NCI-H69 (cell line): ENCODE data around the gene PHAX.
"Not testable (repeated sequence)": the region's sequence is repeated elsewhere in the genome, so short reads cannot be mapped to it uniquely, and the experiment has no call there.

ENCODE experiments used
- DNase-seq: peaks from one replicate; lab custom pipeline; 2025; lab: John Stamatoyannopoulos, UW

PHAX gene

GRCh38 chr5:126603402-126603991 lies 2.8 kb downstream of the PHAX start:
- DNase-seq: no peak

GRCh38 chr5:126605525-126605924 lies 4.8 kb downstream of the PHAX start:
- DNase-seq: no peak

- no peak for DNase-seq
Measured at GRCh38 chr5:126610160-126610559, 9.4 kb downstream of the PHAX start.

GRCh38 chr5:126610616-126611015 lies 9.9 kb downstream of the PHAX start:
- no peak for DNase-seq

- DNase-seq: no peak
Measured at GRCh38 chr5:126613941-126614592, 13.3 kb downstream of the PHAX start.

- DNase-seq: no peak
Measured at GRCh38 chr5:126615286-126615685, 14.5 kb downstream of the PHAX start.

- DNase-seq: not testable (repeated sequence)
Measured at GRCh38 chr5:126617603-126618002, 16.9 kb downstream of the PHAX start.

- no peak for DNase-seq
Measured at GRCh38 chr5:126619781-126620180, 19.0 kb downstream of the PHAX start.

- DNase-seq: no peak
Measured at GRCh38 chr5:126624534-126624933, 23.8 kb downstream of the PHAX start.

GRCh38 chr5:126628102-126628501 lies 27.4 kb downstream of the PHAX start:
- DNase-seq: no peak

- DNase-seq: no peak
Measured at GRCh38 chr5:126631920-126632319, 31.2 kb downstream of the PHAX start.

GRCh38 chr5:126633552-126633951 lies 32.8 kb downstream of the PHAX start:
- DNase-seq: peak; percentile 8

- no peak for DNase-seq
Measured at GRCh38 chr5:126635585-126635984, 34.8 kb downstream of the PHAX start.

- DNase-seq: no peak
Measured at GRCh38 chr5:126636956-126637355, 36.2 kb downstream of the PHAX start.

GRCh38 chr5:126640866-126641265 lies 40.1 kb downstream of the PHAX start:
- no peak for DNase-seq

GRCh38 chr5:126641387-126641786 lies 40.6 kb downstream of the PHAX start:
- no peak for DNase-seq

GRCh38 chr5:126645132-126645531 lies 44.4 kb downstream of the PHAX start:
- no peak for DNase-seq

GRCh38 chr5:126647071-126647470 lies 46.3 kb downstream of the PHAX start:
- peak; percentile 43 for DNase-seq

- no peak for DNase-seq
Measured at GRCh38 chr5:126648471-126648870, 47.7 kb downstream of the PHAX start.

- peak; percentile 40 for DNase-seq
Measured at GRCh38 chr5:126649057-126649456, 48.3 kb downstream of the PHAX start.

GRCh38 chr5:126649709-126650108 lies 49.0 kb downstream of the PHAX start:
- DNase-seq: not testable (repeated sequence)

GRCh38 chr5:126650463-126650862 lies 49.7 kb downstream of the PHAX start:
- no peak for DNase-seq

GRCh38 chr5:126651013-126651577 lies 50.3 kb downstream of the PHAX start:
- no peak for DNase-seq
